Epithelial cell of proximal tubule (primary cell): Measurements from ENCODE around the gene TMEM82. TPM values are rescaled to one million over a fixed set of nuclear protein-coding genes. Genes with fewer than 3 reads are reported as not detected.

Experiments
- DNase-seq: peaks from one replicate; pipeline ENCODE4 v3.0.0-alpha.2; 2011; ENCODE audit warnings: low read depth
- H3K4me3 ChIP-seq: 2 replicates; pipeline ENCODE4 v1.5.1; 2011; ENCODE audit warnings: low read depth, mild to moderate bottlenecking, low read length
- total RNA-seq: library from RNA; depleted of rRNA; stranded (reverse); fragments of >200 nt; gene quantifications from 2 replicates; pipeline ENCODE4 v1.2.3, GENCODE V29; 2015
- TF ChIP-seq, protein P1 (sequence below): conservative IDR thresholded peaks from 2 replicates; pipeline ENCODE4 v1.5.1; 2012; ENCODE audit warnings: low read depth, mild to moderate bottlenecking, low read length

Gene TMEM82
- total RNA-seq, 1 donor from 2014 or later, result not detected

GRCh38 chr1:15734901-15735300 lies 7.4 kb upstream of the TMEM82 start:
- DNase-seq, result no peak
- TF ChIP-seq, protein P1, sequence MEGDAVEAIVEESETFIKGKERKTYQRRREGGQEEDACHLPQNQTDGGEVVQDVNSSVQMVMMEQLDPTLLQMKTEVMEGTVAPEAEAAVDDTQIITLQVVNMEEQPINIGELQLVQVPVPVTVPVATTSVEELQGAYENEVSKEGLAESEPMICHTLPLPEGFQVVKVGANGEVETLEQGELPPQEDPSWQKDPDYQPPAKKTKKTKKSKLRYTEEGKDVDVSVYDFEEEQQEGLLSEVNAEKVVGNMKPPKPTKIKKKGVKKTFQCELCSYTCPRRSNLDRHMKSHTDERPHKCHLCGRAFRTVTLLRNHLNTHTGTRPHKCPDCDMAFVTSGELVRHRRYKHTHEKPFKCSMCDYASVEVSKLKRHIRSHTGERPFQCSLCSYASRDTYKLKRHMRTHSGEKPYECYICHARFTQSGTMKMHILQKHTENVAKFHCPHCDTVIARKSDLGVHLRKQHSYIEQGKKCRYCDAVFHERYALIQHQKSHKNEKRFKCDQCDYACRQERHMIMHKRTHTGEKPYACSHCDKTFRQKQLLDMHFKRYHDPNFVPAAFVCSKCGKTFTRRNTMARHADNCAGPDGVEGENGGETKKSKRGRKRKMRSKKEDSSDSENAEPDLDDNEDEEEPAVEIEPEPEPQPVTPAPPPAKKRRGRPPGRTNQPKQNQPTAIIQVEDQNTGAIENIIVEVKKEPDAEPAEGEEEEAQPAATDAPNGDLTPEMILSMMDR, result no peak
- H3K4me3 ChIP-seq, result no peak overlapping the region

- DNase-seq, result no peak
- H3K4me3 ChIP-seq, result no peak overlapping the region
- TF ChIP-seq, protein P1, result no peak
These were observed 6.8 kb upstream of the TMEM82 start for GRCh38 chr1:15735304-15736037.

DNA sequence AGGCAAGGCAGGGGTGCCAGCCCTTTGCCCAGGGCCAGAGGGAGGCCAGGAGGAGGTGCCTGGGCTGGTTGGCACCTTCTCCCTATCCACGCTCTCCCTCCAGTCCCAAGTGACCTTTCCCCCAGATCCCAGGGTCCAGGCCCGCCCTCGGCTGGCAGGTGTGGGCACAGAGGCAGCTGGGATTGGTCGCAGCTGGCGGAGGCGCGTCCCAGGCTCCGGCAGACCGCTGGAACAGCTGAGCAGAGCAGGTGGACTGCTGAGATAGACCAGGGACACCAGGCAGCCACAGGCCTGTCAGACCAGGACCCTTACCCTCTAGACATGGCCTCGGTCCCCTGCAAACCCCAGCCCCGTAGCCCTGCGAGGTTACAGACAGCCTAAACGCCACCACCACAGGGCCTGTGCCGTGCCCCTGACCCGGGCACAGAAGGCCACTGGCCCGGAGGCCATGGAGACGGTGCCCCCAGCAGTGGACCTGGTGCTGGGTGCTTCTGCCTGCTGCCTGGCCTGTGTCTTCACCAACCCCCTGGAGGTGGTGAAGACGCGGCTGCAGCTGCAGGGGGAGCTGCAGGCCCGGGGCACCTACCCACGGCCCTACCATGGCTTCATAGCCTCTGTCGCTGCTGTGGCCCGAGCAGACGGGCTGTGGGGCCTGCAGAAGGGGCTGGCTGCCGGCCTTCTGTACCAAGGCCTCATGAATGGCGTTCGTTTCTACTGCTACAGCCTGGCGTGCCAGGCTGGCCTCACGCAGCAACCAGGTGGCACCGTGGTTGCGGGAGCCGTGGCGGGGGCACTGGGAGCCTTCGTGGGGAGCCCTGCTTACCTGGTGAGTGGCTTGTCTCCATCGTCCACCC lies 6.0 kb upstream of the TMEM82 start, which contains the start of gene SLC25A34:
Gene SLC25A34 (plus strand): TSS at position 221 of the 854 bp plus-strand sequence. CDS start 228 bp downstream, at position 449.
- H3K4me3 ChIP-seq, result no peak within 1 kb of the TSS
- TF ChIP-seq, protein P1, result no peak
- no peak for DNase-seq

GRCh38 chr1:15736892-15737261 lies 5.4 kb upstream of the TMEM82 start:
- H3K4me3 ChIP-seq, result no peak overlapping the region
- TF ChIP-seq, protein P1, result no peak
- DNase-seq, result no peak

GRCh38 chr1:15737324-15738319 lies 4.7 kb upstream of the TMEM82 start:
- H3K4me3 ChIP-seq, result no peak overlapping the region
- TF ChIP-seq, protein P1, result no peak
- no peak for DNase-seq

DNA sequence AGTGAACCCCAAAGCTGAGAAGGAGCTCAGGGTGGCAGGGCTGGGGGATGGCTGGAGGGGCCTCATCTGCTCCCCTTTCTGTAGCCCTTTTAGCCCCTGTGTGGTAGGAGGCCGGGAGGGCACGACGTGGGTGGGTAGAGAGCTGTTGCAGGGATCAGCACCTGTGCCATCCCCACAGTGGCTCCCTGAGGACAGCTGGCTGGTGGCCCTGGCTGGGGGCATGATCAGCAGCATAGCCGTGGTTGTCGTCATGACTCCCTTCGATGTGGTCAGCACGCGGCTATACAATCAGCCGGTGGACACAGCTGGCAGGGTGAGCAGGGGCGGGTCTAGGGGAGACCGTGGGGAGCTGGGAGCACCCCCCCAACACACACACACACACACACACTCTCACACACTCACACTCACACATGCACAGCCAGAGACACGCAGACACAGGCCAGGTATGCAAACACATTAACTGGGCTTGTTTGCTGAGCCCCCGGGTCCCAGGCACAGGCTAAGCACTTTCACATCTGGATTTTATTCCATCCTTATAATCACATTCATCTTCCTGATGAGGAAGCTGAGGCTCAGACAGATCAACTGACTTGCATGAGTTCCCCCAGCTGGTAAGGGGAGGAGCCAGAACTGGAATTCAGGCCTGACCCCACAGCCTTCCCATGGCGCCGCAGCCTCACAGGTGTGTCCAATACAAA lies 3.7 kb upstream of the TMEM82 start:
- no peak for DNase-seq
- TF ChIP-seq, protein P1, result no peak
- H3K4me3 ChIP-seq, result no peak overlapping the region
